GM12891 (cell line): ENCODE results near the gene YEATS4.

Source experiments
- PAX5 ChIP-seq: IDR thresholded peaks from 2 replicates; pipeline ENCODE4 v1.6.1; 2011; ENCODE audit warnings: low read length, moderate library complexity, mild to moderate bottlenecking; ENCODE audit not compliant: insufficient read depth, severe bottlenecking
- POLR2A ChIP-seq: IDR thresholded peaks from 2 replicates; pipeline ENCODE4 v1.6.1; 2011; ENCODE audit warnings: low read depth, low read length, control low read depth
- POLR2AphosphoS5 ChIP-seq: IDR thresholded peaks from 2 replicates; pipeline ENCODE4 v1.6.1; 2011; ENCODE audit warnings: low read depth, low read length, control low read depth
- SPI1 ChIP-seq: IDR thresholded peaks from 2 replicates; pipeline ENCODE4 v1.6.1; 2011; ENCODE audit warnings: low read depth, low read length, control low read depth
- TAF1 ChIP-seq: IDR thresholded peaks from 2 replicates; pipeline ENCODE4 v1.6.1; 2011; ENCODE audit warnings: low read depth, low read length, control low read depth

DNA sequence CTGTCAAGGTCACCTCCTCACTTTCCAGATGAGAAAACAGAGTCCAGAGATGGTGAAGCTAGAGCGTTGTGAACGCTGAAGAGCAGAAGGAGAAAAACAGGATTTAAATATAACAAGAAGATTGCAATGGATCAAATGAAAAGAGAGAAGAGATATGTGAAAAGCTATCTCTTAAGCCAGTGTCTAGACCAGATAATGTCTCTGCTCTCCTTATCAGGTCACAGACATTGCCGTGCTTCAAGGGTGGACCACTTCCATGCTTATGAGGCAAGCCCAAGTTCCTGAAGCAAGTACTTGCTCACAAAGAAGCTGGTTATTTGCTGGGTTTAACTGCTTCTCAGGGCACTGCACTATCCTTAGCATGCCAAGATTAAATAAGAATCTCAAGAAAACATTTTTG lies 79.0 kb downstream of the YEATS4 start:
- no peak for TF ChIP-seq POLR2A
- no peak for TF ChIP-seq TAF1
- no peak for TF ChIP-seq POLR2AphosphoS5
- no peak for TF ChIP-seq PAX5
- TF ChIP-seq SPI1, result no peak
